Ovary (tissue), 9 donors: ENCODE results near the gene ZNF362. TPM values are rescaled to one million over a fixed set of nuclear protein-coding genes. Genes with fewer than 3 reads are reported as not detected.

Experiments used
- DNase-seq, 5 donors: peaks; one replicate each; pipeline ENCODE4 v3.0.0-alpha.2; 2019 to 2020
- H3K27ac ChIP-seq, 2 donors: fragments of 200-600 bp; one replicate each; pipeline versions ENCODE4 v1.5.1 to v1.8.0; 2019 to 2022
- H3K27me3 ChIP-seq: fragments of 200-600 bp; one replicate; pipeline ENCODE4 v1.8.0; 2022
- H3K36me3 ChIP-seq: fragments of 200-600 bp; sonication (generic); one replicate; pipeline ENCODE4 v1.5.1; 2019
- H3K4me1 ChIP-seq: one replicate; pipeline ENCODE4 v1.8.1; 2013; ENCODE audit warnings: mild to moderate bottlenecking, moderate library complexity; ENCODE audit not compliant: insufficient read depth
- H3K4me3 ChIP-seq: fragments of 200-600 bp; sonication (generic); one replicate; pipeline ENCODE4 v1.5.1; 2017
- H3K9me3 ChIP-seq, 2 donors: fragments of 200-600 bp in 1 of 2; sonication (generic) in 1 of 2; one replicate each; pipeline versions ENCODE4 v1.5.1 to v1.8.1; 2013 to 2019; ENCODE audit warnings: mild to moderate bottlenecking in 1 of 2, moderate library complexity in 1 of 2
- EP300 ChIP-seq: sonication (generic); formaldehyde crosslinking; IDR thresholded peaks from one replicate; pipeline ENCODE4 v1.6.1; 2017; ENCODE audit warnings: antibody characterized with exemption
- POLR2A ChIP-seq: fragments of 450-650 bp; IDR thresholded peaks from one replicate; pipeline ENCODE4 v1.6.1; 2017; ENCODE audit warnings: antibody characterized with exemption, mild to moderate bottlenecking, moderate library complexity
- whole genome bisulfite sequencing, 3 donors: extraction: QIAGEN DNeasy Blood & Tissue Kit in 1 of 3; methylation state at CpG; one replicate each; pipeline versions ENCODE4 v1.1.5 to v1.1.7; 2013 to 2017; 5-methylcytosine and 5-hydroxymethylcytosine counted together
- intact Hi-C, 4 donors: fragments of 100-400 bp; cut with DNase I; formaldehyde crosslinking; loops; one replicate each; pipeline versions ENCODE4 v1.11.0 to v1.15.1; 2022 to 2023
- polyA plus RNA-seq, 2 donors: library from polyadenylated mRNA; stranded (reverse); fragments of 200-250 nt in 1 of 2; fragments of 350-450 nt in 1 of 2; fragmentation: Illumina TruSeq in 1 of 2; extraction: RNeasy Lipid Tissue Mini Kit (QIAGEN cat#74804) in 1 of 2; gene quantifications; one replicate each; pipeline ENCODE4 v1.2.3, GENCODE V29; 2013 to 2014
- total RNA-seq, 7 donors: library from RNA; depleted of rRNA in 2 of 7; stranded (reverse); fragments of >200 nt in 2 of 7; fragmentation: NEBNext Ultra II Directional in 3 of 7; extraction: Animal tissue kit (Norgen Biotek cat#: 25700) in 3 of 7; gene quantifications; one replicate each; pipeline versions ENCODE4 v1.1.0 to v1.2.4, GENCODE V29; 2016 to 2023
- TF ChIP-seq, protein P1 (sequence below), 3 donors: fragments of 450-650 bp in 2 of 3; fragments of 200-600 bp in 1 of 3; IDR thresholded peaks; one replicate each; pipeline versions ENCODE4 v1.5.1 to v1.8.0; 2016 to 2022; ENCODE audit warnings: antibody characterized with exemption in 3 of 3, mild to moderate bottlenecking in 1 of 3
- donor health status: DM: no; HTN: no; CAD: no; lungs with moderate emphysema.
- donor health status: DM: no; HTN: no; CAD: no.
- donor health status: Bipolar disorder and iron deficiency.
- donor health status: DM: yes; HTN: yes; CAD: no.
- donor health status: DM: no; HTN: no; CAD: no.
- donor health status: DM: yes; HTN: yes; CAD: no.

ZNF362 gene
- total and polyA plus RNA-seq, 9 donors, result 8.2 to 52.6 (median 32.7) TPM

DNA sequence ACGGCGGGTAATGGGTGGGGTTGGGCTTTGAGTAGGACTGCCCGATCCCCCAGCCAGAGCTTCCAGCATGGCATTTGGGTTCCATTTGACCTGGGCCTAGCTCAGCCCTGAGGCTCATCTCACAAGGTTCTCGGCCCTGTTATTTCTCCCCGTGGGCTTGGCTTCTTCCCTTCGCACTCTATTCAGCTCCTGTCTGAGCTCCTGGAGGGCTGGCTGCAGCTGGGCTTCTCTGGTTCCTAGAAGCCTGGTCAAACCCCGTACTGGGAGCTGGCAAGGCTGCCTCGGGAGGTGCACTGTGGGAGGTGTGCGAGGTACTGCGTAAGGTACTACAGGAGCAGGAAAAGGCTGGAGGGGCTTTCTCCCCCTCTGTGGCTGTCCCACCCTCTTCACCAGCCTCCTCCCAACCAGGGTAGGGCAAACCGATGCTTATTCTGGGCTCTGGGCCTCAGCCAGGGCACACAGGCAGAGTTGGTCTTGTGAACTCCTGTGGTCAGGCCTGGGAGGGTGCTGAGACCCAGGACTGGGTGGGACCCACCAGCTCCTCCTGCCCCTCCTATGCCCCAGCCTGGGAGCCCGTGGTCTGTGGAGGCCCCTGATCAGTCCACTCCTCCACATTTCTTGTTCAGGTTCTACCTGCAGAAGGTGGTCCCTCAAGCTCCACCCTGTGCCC lies 63.8 kb downstream of the ZNF362 start:
- Histone ChIP-seq H3K27ac (no peak overlapping the region), H3K27me3 (no peaks in the 10 kb centered on the region), H3K4me3 (no peak overlapping the region), H3K4me1 (no peaks in the 10 kb centered on the region), H3K36me3 (no peaks in the 10 kb centered on the region), H3K9me3 (no peaks in the 10 kb centered on the region)
- WGBS, 3 donors, result 60 to 74% (median 68%) methylated on average over 12 of the region's 12 CpGs
- no peak for TF ChIP-seq EP300
- TF ChIP-seq, protein P1, sequence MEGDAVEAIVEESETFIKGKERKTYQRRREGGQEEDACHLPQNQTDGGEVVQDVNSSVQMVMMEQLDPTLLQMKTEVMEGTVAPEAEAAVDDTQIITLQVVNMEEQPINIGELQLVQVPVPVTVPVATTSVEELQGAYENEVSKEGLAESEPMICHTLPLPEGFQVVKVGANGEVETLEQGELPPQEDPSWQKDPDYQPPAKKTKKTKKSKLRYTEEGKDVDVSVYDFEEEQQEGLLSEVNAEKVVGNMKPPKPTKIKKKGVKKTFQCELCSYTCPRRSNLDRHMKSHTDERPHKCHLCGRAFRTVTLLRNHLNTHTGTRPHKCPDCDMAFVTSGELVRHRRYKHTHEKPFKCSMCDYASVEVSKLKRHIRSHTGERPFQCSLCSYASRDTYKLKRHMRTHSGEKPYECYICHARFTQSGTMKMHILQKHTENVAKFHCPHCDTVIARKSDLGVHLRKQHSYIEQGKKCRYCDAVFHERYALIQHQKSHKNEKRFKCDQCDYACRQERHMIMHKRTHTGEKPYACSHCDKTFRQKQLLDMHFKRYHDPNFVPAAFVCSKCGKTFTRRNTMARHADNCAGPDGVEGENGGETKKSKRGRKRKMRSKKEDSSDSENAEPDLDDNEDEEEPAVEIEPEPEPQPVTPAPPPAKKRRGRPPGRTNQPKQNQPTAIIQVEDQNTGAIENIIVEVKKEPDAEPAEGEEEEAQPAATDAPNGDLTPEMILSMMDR (IDR thresholded peaks at IDR 0.05), result no peak
- no peak for TF ChIP-seq POLR2A
- no peak for DNase-seq
- intact Hi-C loops, result no loop called here

DNA sequence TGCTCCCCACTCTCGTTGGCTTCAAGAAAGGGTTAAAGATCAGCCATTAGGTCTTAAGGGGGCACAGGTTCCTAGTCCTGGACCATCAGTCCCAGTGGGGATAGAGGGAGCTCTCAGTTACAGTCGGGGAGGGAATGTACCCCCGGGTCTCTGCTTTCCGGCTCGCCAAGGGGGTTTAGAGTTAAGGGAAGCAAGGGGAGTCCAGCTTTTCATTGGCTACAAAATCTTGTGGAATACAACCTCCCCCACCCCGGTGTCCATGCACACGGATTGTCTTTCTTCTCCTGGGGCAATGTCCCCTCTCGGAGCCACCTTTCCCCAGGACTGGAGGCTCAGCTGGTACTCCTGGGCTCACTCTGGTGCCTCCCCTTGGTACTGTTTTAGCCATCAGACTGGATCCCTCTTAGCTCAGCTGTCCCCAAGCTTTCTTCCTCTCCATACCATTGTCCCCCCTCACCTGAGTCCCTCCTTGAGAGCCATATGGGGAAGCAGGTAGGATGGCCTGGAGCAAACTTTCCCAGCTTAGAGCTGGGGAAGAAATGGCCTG lies 64.4 kb downstream of the ZNF362 start, which contains the start of gene A3GALT2:
A3GALT2 (minus strand) TSS at position 480 of the 547 bp plus-strand sequence; CDS start at position 480, 0 bp downstream.
- H3K4me1 ChIP-seq, result no peaks in the 10 kb centered on the region
- WGBS, 3 donors, result 53 to 61% (median 57%) methylated on average over 8 of the region's 8 CpGs
- H3K36me3 ChIP-seq, result no peaks in the 10 kb centered on the region
- H3K9me3 ChIP-seq, result no peaks in the 10 kb centered on the region
- no peak for DNase-seq
- intact Hi-C loops, result no loop called here
- H3K27me3 ChIP-seq, result no peaks in the 10 kb centered on the region
- H3K4me3 ChIP-seq, result no peak within 1 kb of the TSS
- H3K27ac ChIP-seq, result no peak within 1 kb of the TSS
- TF ChIP-seq POLR2A, result no peak
- no peak for TF ChIP-seq EP300
- TF ChIP-seq, protein P1 (IDR thresholded peaks at IDR 0.05), result no peak

DNA sequence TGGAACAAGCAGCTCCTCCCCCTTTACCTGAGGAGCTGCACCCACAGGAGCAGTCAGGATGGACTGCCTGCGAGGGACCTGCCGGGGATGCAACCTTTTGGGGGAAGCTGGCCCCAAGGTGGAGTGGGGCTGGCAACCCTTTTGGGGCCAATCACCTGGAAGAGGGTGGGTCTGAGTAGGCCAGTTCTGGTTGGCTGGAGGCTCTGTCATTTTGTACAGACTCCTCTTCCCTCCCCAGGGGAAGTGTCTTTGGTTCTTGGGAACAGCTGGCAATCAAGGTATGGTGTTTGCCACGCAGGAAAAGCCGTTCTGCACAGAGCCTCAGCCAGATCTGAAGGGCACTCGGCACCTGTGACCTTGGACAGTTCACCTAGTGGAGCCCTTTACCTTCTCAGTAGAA lies 64.9 kb downstream of the ZNF362 start:
- DNase-seq, result no peak
- Histone ChIP-seq H3K27me3 (no peaks in the 10 kb centered on the region), H3K4me1 (no peaks in the 10 kb centered on the region), H3K4me3 (no peak overlapping the region), H3K27ac (no peak overlapping the region), H3K36me3 (no peaks in the 10 kb centered on the region), H3K9me3 (no peaks in the 10 kb centered on the region)
- TF ChIP-seq, protein P1 (IDR thresholded peaks at IDR 0.05), result no peak
- TF ChIP-seq EP300, result no peak
- TF ChIP-seq POLR2A, result no peak
- intact Hi-C loops, result no loop called here
- WGBS, 3 donors, result 76 to 82% (median 79%) methylated on average over 5 of the region's 5 CpGs

DNA sequence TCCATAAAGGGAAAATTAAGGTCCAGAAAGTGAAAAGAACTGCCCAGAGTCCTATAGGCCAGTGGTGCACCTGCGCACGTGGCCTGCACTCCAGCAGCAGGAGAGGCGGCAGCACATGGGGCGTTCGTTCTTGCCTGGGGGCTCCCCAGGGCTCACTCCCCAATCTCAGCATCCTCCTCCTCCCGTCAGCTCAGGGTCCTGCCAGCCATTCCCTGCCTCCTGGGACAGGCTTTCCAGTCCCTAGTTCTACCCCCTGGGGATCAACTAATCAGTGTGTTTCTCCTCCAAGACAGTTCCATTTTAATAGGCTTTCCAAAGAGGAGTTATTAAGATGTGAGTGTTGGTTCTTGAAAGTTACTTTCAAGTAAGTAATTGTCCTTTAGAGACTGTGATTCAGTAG lies 65.8 kb downstream of the ZNF362 start:
- intact Hi-C loops, result no loop called here
- no peaks in the 10 kb centered on the region for H3K27me3 ChIP-seq
- no peak overlapping the region for H3K4me3 ChIP-seq
- H3K9me3 ChIP-seq, result no peaks in the 10 kb centered on the region
- no peaks in the 10 kb centered on the region for H3K36me3 ChIP-seq
- H3K4me1 ChIP-seq, result no peaks in the 10 kb centered on the region
- TF ChIP-seq EP300 (no peak), POLR2A (no peak)
- TF ChIP-seq, protein P1 (IDR thresholded peaks at IDR 0.05), result no peak
- DNase-seq, result no peak
- 76 to 89% (median 78%) methylated on average over 6 of the region's 6 CpGs for WGBS, 3 donors
- H3K27ac ChIP-seq, result no peak overlapping the region
